Left renal cortex interstitium (tissue), 4 donors: ENCODE data around the gene NDUFS3. TPM values are rescaled to one million over a fixed set of nuclear protein-coding genes. Genes with fewer than 3 reads are reported as not detected.
A peak's percentile ranks its signal among the peaks of the same experiment; 100 is the strongest.

Source experiments
- DNase-seq, 4 donors: peaks; one replicate each; pipeline ENCODE4 v3.0.0-alpha.2; 2013; ENCODE audit warnings: low read depth in 4 of 4, low spot score in 2 of 4, missing footprints in 1 of 4
- polyA plus RNA-seq, 4 donors: library from polyadenylated mRNA; unstranded; fragments of 120-200 nt; gene quantifications; one replicate each; pipeline ENCODE4 v1.2.1, GENCODE V29; 2013; ENCODE audit not compliant: insufficient read length in 4 of 4

Gene NDUFS3
- polyA plus RNA-seq, 4 donors = 134 to 154 (median 150) TPM

DNA sequence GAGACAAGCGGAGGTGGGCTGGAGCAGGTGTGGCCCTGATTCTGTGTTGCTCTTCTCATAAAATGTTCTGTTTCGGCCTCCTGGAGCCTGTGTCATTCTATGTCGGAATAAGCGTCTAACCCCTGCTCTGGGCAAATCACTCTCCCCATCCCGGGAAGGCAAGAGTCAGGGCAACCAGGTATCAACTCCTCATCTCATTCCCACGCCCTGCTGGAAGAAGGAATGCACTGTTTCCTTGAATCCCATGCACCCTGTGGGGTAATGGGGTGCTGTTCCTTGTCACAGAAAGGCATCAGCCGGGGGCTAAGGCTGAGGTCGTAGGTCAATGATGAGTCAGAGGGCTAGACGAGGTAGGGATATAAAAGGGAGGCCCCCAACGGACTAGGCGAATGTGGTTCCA lies 10.2 kb downstream of the NDUFS3 start:
- DNase-seq = no peak

DNA sequence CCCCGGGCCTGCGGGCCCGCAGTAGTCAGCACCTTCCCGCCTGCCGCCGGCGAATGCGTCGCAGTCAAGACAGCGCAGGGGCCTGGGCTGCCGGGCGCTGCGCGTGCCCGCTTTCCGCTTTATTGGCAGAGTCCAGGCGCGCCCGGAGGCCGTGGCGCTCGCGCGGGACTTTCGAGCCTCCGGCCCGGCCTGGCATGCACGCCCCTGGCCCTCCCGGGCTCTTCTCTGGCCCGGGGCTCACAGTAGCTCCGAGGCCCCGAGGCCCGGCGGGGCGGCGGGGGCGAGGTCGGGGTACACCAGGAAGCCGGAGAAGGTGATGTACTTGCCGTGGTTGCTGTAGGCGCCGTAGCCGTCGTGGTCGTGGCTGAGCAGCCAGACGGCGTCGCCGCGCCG lies 10.7 kb downstream of the NDUFS3 start:
- DNase-seq = no peak

- DNase-seq = peak in 1 of 4 donors; percentile 54
These were observed 11.3 kb downstream of the NDUFS3 start for GRCh38 chr11:47589977-47590861.

DNA sequence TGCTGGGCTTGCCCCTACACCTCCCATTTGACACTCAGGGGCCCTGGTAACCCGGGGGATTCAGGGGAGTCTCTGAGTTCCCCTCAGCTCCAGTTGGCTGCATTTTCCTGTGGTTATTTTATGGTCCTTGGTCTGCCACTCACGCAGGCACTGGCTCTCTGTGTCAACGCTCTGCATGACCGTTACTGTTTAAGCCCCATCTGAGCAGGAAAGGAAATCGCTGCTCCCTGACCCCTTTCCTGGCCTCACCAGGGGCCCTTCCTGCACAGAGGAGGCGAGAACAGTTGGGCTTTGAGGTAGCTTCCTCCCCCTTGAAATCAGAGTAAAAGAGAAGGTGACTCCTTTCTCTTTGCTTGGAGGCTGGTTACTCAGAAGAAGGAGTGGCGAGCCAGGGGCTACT lies 12.9 kb downstream of the NDUFS3 start:
- no peak for DNase-seq

GRCh38 chr11:47592251-47592650 lies 13.4 kb downstream of the NDUFS3 start:
- no peak for DNase-seq

- no peak for DNase-seq
These were observed 14.1 kb downstream of the NDUFS3 start for GRCh38 chr11:47592970-47593369.

DNA sequence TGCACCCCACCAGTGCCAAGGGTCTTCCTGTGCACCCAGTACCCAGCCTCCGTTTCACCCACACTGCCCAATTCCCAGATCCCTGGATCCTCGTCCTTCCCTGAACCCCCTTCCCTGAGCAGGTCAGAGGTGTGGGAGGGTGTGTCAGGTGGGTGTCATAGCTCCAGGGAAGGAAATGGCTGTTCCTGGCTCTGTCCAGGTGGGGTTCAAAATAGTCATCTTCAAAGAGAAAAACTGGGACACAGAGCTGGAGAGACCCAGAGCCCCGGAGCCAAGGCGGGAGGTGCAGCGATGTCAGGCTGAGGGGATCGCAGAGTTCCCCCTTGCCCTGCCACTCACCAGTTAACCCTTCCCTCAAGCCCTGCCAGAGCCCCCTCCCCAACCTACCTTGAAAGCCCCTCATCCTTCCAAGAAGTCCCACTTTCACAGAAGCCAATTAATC lies 14.6 kb downstream of the NDUFS3 start:
- DNase-seq = no peak

DNA sequence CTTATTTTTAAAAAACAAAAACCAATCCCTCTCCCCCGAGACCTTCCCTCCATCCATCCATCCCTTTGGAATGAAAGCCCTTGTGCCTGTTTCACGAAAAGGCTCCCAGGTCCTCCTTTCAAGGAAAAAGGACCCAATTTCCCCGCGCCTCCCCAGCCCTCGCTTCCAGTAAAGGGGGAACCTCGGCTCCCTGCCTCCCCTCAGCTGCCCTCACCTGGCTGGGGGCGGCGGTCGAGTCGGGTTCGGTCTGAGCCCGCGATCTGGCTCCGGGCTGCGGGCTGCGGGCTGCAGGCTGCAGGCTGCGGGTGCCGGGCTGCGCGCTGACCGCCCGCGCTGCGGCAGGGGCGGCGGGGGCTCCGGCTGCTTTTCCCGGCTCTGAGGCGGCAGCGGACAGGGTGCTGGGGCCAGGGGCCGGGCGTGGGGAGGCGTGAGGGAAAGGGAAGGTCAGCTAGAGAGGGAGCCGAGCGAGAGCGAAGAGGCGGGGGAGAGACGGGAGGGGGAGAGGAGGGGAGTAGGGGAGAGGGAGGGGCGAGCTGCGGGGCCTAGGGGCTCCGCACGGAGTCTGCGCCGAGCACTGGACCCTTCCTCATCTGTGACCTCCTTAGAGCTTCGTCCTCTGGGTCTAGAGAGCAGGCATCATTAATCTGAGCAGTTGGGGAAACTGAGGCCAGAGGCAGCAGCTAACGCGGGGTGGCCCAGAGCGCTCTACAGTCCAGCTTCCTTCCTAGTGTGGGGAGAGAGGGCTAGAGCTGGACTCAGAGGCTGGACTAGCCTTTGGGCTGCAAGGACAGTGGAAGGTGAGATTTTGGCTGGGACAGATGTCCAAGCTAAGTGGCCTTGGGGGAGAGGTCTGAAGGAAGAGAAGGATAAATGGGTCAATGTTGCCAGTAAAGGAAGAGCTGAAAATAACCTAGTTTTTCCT lies 15.3 kb downstream of the NDUFS3 start, which contains the start of gene C1QTNF4:
C1QTNF4 (minus strand) TSS at position 478 of the 922 bp plus-strand sequence. CDS start 3,601 bp downstream, outside the sequence.
- no peak for DNase-seq

DNA sequence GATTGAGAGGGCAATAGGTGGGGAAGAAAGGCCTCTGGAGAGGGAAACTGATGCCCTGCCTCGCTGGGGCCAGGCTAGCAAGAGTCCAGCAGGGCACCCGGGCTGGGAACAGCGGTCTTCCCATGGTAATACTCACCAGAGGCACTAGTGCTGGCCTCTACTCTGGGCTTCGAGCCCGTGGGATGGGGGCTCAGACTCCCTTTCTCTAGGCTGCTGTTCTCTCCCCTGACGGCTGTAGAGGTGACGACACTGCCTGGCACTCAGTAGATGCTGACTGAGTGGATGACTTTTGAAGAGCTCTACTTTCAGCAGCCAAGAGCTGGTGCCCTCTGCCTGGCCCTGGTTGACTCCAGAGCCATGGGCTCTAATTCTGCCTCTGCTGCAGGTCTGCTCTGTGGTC lies 16.2 kb downstream of the NDUFS3 start:
- no peak for DNase-seq

DNA sequence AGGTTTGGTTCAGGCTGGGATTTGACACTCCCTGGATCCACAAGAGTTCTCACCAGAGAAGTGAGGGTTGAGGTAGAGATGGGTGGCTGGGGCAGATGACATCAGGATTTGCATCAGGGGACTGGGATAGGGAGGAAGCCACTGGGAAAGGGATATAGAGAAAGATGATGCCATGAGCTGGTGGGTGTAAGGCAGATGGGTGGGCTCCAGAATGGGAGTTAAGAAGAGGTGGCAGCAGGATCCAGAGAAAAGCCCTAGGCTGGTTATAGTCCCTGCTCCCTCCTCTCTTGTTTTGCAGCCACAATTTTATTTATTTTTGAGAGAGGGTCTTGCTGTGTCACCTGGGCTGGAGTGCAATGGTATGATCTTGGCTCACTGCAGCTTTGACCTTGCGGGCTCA lies 17.1 kb downstream of the NDUFS3 start:
- no peak for DNase-seq

GRCh38 chr11:47599902-47600301 lies 21.0 kb downstream of the NDUFS3 start:
- no peak for DNase-seq

GRCh38 chr11:47603295-47603694 lies 24.4 kb downstream of the NDUFS3 start:
- DNase-seq = no peak

- DNase-seq = no peak
These were observed 27.0 kb downstream of the NDUFS3 start for GRCh38 chr11:47605921-47606320.

DNA sequence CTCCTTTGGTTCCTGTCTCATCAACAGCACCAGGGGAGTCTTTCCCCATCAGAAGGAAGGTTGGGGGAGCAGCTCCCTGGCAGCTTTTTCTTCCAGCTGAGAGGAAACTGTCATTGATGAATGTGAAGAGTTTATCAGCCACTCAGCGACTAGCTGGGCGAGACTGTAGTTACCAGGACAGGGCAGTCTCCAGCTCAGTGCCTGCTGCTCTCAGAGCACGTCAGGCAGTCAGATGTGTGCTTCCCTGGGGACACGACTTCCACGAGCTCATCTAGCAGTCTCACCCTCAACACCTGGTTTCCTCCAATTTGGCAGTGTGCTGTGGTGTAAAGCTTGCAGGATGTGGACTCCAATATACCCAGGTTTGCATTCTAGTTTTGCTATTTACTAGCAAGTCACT lies 27.9 kb downstream of the NDUFS3 start:
- no peak for DNase-seq

GRCh38 chr11:47607380-47607779 lies 28.5 kb downstream of the NDUFS3 start:
- no peak for DNase-seq

DNA sequence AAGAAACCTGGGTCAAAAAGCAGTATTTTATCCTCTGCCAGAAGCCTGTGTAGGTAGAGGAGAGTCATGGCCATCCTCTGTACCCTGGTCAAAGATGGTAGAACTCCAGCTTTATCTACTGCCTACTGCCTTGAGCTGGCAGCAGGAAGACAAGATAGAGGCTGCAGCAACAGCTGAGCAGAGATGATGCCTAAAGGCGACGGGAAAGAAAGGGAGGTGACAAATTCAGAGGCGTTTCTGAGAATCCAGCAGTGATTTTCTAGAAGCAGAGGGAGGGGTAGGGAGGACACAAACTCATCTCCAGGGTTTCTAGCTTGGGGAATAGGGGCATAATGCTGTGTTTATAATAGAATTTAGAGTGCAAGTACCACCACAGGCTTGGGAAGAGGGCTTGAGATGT lies 30.8 kb downstream of the NDUFS3 start:
- no peak for DNase-seq

GRCh38 chr11:47611348-47611794 lies 32.5 kb downstream of the NDUFS3 start:
- DNase-seq = no peak

- DNase-seq = no peak
These were observed 36.4 kb downstream of the NDUFS3 start for GRCh38 chr11:47615249-47615648.

GRCh38 chr11:47616726-47617416 lies 38.0 kb downstream of the NDUFS3 start:
- DNase-seq = peak in 1 of 4 donors; percentile 44

DNA sequence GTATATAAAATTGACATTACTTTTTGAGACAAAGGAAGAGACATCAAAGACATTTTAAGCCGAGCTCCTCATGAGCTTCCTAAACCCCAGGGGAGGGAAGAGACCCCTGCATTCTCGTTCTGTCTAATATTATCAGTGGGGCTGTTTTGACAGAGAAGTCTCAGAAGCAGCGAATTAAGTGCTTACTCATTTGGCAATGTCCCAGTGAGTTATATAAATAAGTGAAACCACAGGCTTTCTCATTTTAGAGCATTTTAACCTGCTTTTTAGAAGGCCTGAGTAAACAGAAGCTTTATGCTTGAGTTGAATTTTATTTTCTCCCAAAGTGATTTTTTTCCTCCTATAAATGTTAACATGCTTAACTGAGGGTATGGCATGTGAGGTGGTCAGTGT lies 38.5 kb downstream of the NDUFS3 start:
- no peak for DNase-seq
